Left ventricle myocardium superior (tissue), 1 donor: Measurements from ENCODE around the gene AP3B1. TPM values are rescaled to one million over a fixed set of nuclear protein-coding genes. Genes with fewer than 3 reads are reported as not detected.

Experiments used
- ATAC-seq: fragments of 200-7000 bp; cut with Tn5 transposase; one replicate; pipeline ENCODE4 v1.9.1; 2020; ENCODE audit warnings: mild to moderate bottlenecking, moderate library complexity
- DNase-seq: peaks from one replicate; pipeline ENCODE4 v3.0.0-alpha.2; 2020
- intact Hi-C: fragments of 100-400 bp; cut with micrococcal nuclease; formaldehyde crosslinking; loops from one replicate; pipeline ENCODE4 v1.11.0; 2022
- total RNA-seq: library from RNA; stranded (reverse); fragmentation: NEBNext Ultra II Directional; extraction: Animal tissue kit (Norgen Biotek cat#: 25700); gene quantifications from one replicate; pipeline ENCODE4 v1.2.1, GENCODE V29; 2021
- donor health status: DM: no; HTN: yes; CAD: no; lungs with severe emphysema.

The AP3B1 gene
- total RNA-seq, 1 donor from 2014 or later: 25.5 TPM

- ATAC-seq (no peak), DNase-seq (no peak)
- intact Hi-C loops: no loop called here
Observed at GRCh38 chr5:78253201-78253600, 41.3 kb downstream of the AP3B1 start.

- intact Hi-C loops: no loop called here
- no peak for DNase-seq
Observed at GRCh38 chr5:78252715-78253114, 41.8 kb downstream of the AP3B1 start.

GRCh38 chr5:78251663-78252284 lies 42.7 kb downstream of the AP3B1 start:
- no peak for DNase-seq
- no peak for ATAC-seq
- intact Hi-C loops: no loop called here

More at GRCh38 chr5:78252715-78253114, 41.8 kb downstream of the AP3B1 start:
- no peak for ATAC-seq

GRCh38 chr5:78245136-78245535 lies 49.4 kb downstream of the AP3B1 start:
- ATAC-seq: no peak
- intact Hi-C loops: no loop called here

GRCh38 chr5:78243639-78244038 lies 50.9 kb downstream of the AP3B1 start:
- intact Hi-C loops: no loop called here
- ATAC-seq: no peak
- no peak for DNase-seq

More at GRCh38 chr5:78245136-78245535, 49.4 kb downstream of the AP3B1 start:
- no peak for DNase-seq

- intact Hi-C loops: no loop called here
- ATAC-seq (no peak), DNase-seq (no peak)
Observed at GRCh38 chr5:78243091-78243490, 51.4 kb downstream of the AP3B1 start.

- DNase-seq: no peak
- intact Hi-C loops: no loop called here
- no peak for ATAC-seq
Observed at GRCh38 chr5:78242001-78242400, 52.5 kb downstream of the AP3B1 start.

GRCh38 chr5:78237911-78238310 lies 56.6 kb downstream of the AP3B1 start:
- intact Hi-C loops: no loop called here
- DNase-seq: no peak
- no peak for ATAC-seq

- intact Hi-C loops: no loop called here
- no peak for ATAC-seq
- no peak for DNase-seq
Observed at GRCh38 chr5:78236046-78236445, 58.5 kb downstream of the AP3B1 start.

GRCh38 chr5:78235289-78235688 lies 59.2 kb downstream of the AP3B1 start:
- ATAC-seq (no peak), DNase-seq (no peak)
- intact Hi-C loops: no loop called here

- intact Hi-C loops: no loop called here
- DNase-seq (no peak), ATAC-seq (no peak)
Observed at GRCh38 chr5:78234804-78235203, 59.7 kb downstream of the AP3B1 start.

GRCh38 chr5:78232163-78232562 lies 62.3 kb downstream of the AP3B1 start:
- ATAC-seq (no peak), DNase-seq (no peak)
- intact Hi-C loops: no loop called here

- no peak for ATAC-seq
- intact Hi-C loops: no loop called here
- DNase-seq: no peak
Observed at GRCh38 chr5:78224358-78224757, 70.1 kb downstream of the AP3B1 start.

- intact Hi-C loops: no loop called here
Observed at GRCh38 chr5:78221964-78222451, 72.5 kb downstream of the AP3B1 start.

GRCh38 chr5:78221467-78221866 lies 73.0 kb downstream of the AP3B1 start:
- no peak for DNase-seq
- ATAC-seq: no peak
- intact Hi-C loops: no loop called here

More at GRCh38 chr5:78221964-78222451, 72.5 kb downstream of the AP3B1 start:
- ATAC-seq (no peak), DNase-seq (no peak)

GRCh38 chr5:78215972-78216371 lies 78.5 kb downstream of the AP3B1 start:
- DNase-seq (no peak), ATAC-seq (no peak)
- intact Hi-C loops: no loop called here

- ATAC-seq: no peak
- no peak for DNase-seq
- intact Hi-C loops: no loop called here
Observed at GRCh38 chr5:78215565-78215964, 78.9 kb downstream of the AP3B1 start.

GRCh38 chr5:78213799-78214198 lies 80.7 kb downstream of the AP3B1 start:
- ATAC-seq (no peak), DNase-seq (no peak)
- intact Hi-C loops: no loop called here

GRCh38 chr5:78211052-78211451 lies 83.4 kb downstream of the AP3B1 start:
- intact Hi-C loops: no loop called here

GRCh38 chr5:78204241-78204640 lies 90.3 kb downstream of the AP3B1 start:
- no peak for ATAC-seq
- intact Hi-C loops: no loop called here

More at GRCh38 chr5:78211052-78211451, 83.4 kb downstream of the AP3B1 start:
- no peak for DNase-seq
- ATAC-seq: no peak

GRCh38 chr5:78203815-78204214 lies 90.7 kb downstream of the AP3B1 start:
- ATAC-seq (no peak), DNase-seq (no peak)
- intact Hi-C loops: no loop called here

More at GRCh38 chr5:78204241-78204640, 90.3 kb downstream of the AP3B1 start:
- DNase-seq: no peak
